GM19468 (cell line): ENCODE data around the gene EYA4.

Experiments
- ATAC-seq: cut with Tn5 transposase; IDR thresholded peaks from one replicate; pipeline ENCODE4 v1.9.1; 2021; ENCODE audit warnings: mild to moderate bottlenecking, moderate library complexity, moderate number of reproducible peaks; ENCODE audit not compliant: unreplicated experiment; ENCODE audit errors: extremely low read depth

The EYA4 gene

GRCh38 chr6:133502441-133503335 lies 261.5 kb downstream of the EYA4 start:
- ATAC-seq = no peak

DNA sequence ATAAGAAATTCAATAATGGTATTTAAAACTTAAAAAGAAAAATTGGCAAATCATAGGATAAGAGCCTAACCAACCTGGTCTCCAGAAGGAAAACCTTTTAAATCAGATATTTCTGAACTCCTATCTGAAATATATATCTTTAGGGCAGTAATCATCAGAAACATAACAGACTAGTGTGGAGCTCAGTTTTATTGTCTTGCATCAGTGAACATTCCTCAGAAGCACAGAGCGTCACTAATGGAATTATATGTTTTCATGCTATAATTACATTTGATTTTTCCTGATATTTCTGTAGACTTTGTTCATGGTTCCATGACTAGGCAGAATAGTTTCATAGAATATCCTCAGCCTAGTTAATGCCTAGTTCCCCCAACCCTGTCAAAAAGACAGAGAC lies 262.2 kb downstream of the EYA4 start:
- no peak for ATAC-seq

GRCh38 chr6:133504158-133504557 lies 263.0 kb downstream of the EYA4 start:
- ATAC-seq = no peak

- no peak for ATAC-seq
These were observed 263.6 kb downstream of the EYA4 start for GRCh38 chr6:133504761-133505160.

DNA sequence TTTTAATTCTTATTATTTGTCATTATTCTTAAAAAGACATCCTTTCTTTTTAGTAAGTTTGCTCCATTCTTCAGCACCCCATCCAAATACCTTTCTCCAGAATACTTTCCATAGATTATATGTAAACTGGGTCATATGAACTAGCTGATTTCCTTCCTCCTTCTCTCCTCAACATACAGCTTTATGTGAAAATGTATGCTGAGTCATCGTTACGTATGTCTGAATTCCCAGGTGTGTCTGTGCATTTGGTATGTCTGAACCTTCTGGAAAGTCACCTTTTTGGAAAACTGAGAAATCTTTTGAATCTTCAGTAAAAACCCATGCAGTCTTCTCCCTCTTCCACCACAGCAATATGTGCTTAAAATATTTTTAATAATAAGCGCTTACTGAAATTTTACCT lies 264.5 kb downstream of the EYA4 start:
- ATAC-seq = no peak

DNA sequence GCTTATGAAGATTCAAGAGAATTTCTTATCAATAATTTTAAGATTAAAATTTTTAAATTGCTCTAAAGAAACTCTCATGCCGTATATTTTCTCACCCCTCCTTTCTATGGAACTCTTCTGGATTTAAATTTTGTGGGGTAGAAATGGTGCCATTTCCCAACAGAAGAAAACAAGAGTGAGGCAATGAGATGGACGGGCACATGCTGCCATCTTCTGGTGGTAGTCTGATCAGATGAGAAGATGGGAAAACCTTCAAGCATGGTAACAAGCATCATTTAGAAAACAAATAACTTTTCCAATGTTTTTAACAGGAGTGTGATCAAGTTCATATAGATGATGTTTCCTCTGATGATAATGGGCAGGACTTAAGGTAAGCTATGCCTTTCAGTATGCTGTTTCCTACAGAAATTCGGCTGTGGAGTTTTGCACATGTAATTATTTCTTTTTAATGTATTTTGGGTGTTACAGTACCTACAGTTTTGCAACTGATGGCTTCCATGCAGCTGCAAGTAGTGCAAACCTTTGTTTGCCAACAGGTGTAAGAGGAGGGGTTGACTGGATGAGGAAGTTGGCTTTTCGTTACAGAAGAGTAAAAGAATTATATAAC lies 271.4 kb downstream of the EYA4 start:
- no peak for ATAC-seq

- no peak for ATAC-seq
These were observed 282.7 kb downstream of the EYA4 start for GRCh38 chr6:133523816-133524215.

- ATAC-seq = no peak
These were observed 285.3 kb downstream of the EYA4 start for GRCh38 chr6:133526436-133526835.

DNA sequence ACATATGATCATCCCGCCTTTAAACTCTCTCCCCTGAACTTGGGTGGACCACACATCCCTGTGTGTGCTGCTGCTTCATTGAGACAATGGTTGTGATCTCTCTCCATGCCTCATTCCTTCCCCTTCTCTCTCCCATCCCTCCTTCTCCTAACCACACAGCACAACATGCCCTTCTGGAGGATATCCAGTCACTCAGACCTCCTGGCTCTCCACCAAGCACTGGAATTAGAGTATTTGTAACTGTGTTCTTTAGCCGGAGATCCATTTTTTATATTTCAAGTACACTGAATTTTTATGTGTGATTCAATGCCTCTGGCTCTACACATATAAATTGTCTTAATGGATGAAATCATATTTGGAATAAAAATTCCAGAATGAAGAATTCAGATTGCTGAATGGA lies 287.4 kb downstream of the EYA4 start:
- ATAC-seq = no peak

GRCh38 chr6:133532908-133533307 lies 291.8 kb downstream of the EYA4 start:
- ATAC-seq = no peak

- ATAC-seq = no peak
These were observed 298.5 kb downstream of the EYA4 start for GRCh38 chr6:133539502-133540259.

- ATAC-seq = no peak
These were observed 299.2 kb downstream of the EYA4 start for GRCh38 chr6:133540361-133540760.

DNA sequence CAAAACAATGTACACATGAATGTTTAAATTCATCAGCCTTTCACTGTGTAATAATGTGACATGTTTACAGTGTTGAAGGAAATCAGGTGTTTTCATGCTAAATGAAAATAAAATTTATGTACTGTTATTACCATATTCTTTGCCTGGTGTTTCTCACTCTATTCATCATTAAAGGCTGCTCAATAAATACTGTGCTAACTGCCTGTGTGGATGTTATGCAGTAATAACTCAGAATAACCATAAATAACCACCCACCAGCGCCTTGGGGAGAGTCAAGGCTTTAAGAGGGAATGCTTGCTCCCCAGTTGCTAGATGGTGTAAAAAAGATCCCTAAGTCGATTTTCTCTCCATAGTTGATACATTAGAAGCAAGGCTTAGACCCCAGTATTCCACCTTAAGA lies 299.9 kb downstream of the EYA4 start:
- no peak for ATAC-seq

- ATAC-seq = no peak
These were observed 301.1 kb downstream of the EYA4 start for GRCh38 chr6:133542056-133542821.

GRCh38 chr6:133544419-133544818 lies 303.3 kb downstream of the EYA4 start:
- ATAC-seq = no peak

DNA sequence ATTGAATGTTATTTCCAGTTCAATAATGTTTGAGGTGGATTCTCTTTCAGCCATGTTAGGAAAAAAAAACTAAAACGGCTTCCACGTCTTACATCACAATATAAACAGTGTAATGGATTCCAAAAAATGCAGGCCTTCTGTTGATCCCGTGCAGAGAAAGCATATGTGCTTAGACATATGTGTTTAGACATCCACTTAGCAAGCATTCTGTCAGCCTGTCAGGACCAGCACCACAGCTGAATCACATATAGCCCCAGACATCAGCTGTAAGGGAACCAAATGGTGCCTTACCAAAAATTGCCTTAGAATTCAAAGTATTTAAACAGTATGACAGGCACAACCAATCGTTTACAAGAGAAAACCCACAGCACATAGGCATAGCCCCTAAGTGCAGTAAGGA lies 304.9 kb downstream of the EYA4 start:
- no peak for ATAC-seq

DNA sequence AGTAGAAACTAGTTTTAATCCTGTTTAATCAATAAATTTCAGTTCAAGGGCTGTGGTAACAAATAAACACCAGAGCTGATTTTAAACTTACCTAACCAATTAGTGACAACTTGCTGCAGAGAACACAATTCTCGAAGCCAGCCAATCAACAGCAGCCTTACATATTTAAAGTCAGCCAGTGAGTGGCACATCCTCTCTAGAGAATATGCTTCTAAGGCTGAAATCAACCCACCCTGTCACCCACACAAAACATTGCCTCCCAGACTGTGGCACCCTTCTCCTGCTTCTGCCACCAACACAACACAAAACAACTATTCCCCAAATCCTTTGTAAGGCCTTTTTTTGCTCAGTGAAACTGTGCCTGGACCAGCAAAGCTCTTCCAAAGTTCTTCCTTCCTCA lies 306.0 kb downstream of the EYA4 start:
- ATAC-seq = no peak

- ATAC-seq = no peak
These were observed 307.4 kb downstream of the EYA4 start for GRCh38 chr6:133548423-133549159.

GRCh38 chr6:133549371-133549801 lies 308.2 kb downstream of the EYA4 start:
- no peak for ATAC-seq

GRCh38 chr6:133550026-133550425 lies 308.9 kb downstream of the EYA4 start:
- ATAC-seq = no peak
